GM21723 (cell line): ENCODE results near the gene WDFY1.

ENCODE experiments used
- ATAC-seq: cut with Tn5 transposase; IDR thresholded peaks from one replicate; pipeline ENCODE4 v1.9.1; 2021; ENCODE audit warnings: mild to moderate bottlenecking, moderate library complexity; ENCODE audit not compliant: unreplicated experiment

Gene WDFY1

GRCh38 chr2:223860809-223861738, 84.1 kb downstream of the WDFY1 start:
- ATAC-seq: no peak

GRCh38 chr2:223859070-223859469, 86.1 kb downstream of the WDFY1 start:
- ATAC-seq: no peak

- no peak for ATAC-seq
Measured at GRCh38 chr2:223856584-223856983, 88.6 kb downstream of the WDFY1 start.

- ATAC-seq: no peak
Measured at GRCh38 chr2:223856021-223856420, 89.1 kb downstream of the WDFY1 start.

- no peak for ATAC-seq
Measured at GRCh38 chr2:223855426-223855825, 89.7 kb downstream of the WDFY1 start.

- peak; percentile 62 for ATAC-seq
Measured at GRCh38 chr2:223854741-223855140, 90.4 kb downstream of the WDFY1 start.

GRCh38 chr2:223853425-223853837, 91.7 kb downstream of the WDFY1 start:
- no peak for ATAC-seq

- no peak for ATAC-seq
Measured at GRCh38 chr2:223852281-223852795, 92.8 kb downstream of the WDFY1 start.

GRCh38 chr2:223847410-223847809, 97.7 kb downstream of the WDFY1 start:
- no peak for ATAC-seq

GRCh38 chr2:223846515-223846914, 98.6 kb downstream of the WDFY1 start:
- no peak for ATAC-seq

- ATAC-seq: peak; percentile 21
Measured at GRCh38 chr2:223841436-223842190, 103.5 kb downstream of the WDFY1 start.

GRCh38 chr2:223837287-223838061, 107.7 kb downstream of the WDFY1 start, which contains the start of gene AP1S3:
TSS of gene AP1S3 (minus strand) at chr2:223837582. CDS start at chr2:223837450, 132 bp downstream.
- peak; percentile 65 for ATAC-seq

GRCh38 chr2:223835701-223836532, 109.2 kb downstream of the WDFY1 start:
- ATAC-seq: peak; percentile 78

- no peak for ATAC-seq
Measured at GRCh38 chr2:223834431-223834830, 110.7 kb downstream of the WDFY1 start.

- no peak for ATAC-seq
Measured at GRCh38 chr2:223832241-223832903, 112.8 kb downstream of the WDFY1 start.

- no peak for ATAC-seq
Measured at GRCh38 chr2:223829128-223829527, 116.0 kb downstream of the WDFY1 start.

- no peak for ATAC-seq
Measured at GRCh38 chr2:223828314-223828713, 116.8 kb downstream of the WDFY1 start.

GRCh38 chr2:223826995-223827394, 118.1 kb downstream of the WDFY1 start:
- no peak for ATAC-seq
